COR-L47 (cell line): ENCODE results near the gene MAP2K3.

Experiments used
- DNase-seq: peaks from one replicate; lab custom pipeline; 2025; lab: John Stamatoyannopoulos, UW

Gene MAP2K3

GRCh38 chr17:21282850-21283249 lies 1.7 kb upstream of the MAP2K3 start:
- DNase-seq = no peak

GRCh38 chr17:21283482-21284318 lies 811 bp upstream of the MAP2K3 start:
- no peak for DNase-seq

GRCh38 chr17:21285164-21286065 lies 904 bp downstream of the MAP2K3 start:
- DNase-seq = no peak

- DNase-seq = peak; percentile 58
Observed at GRCh38 chr17:21286066-21286770, 1.7 kb downstream of the MAP2K3 start.

- DNase-seq = no peak
Observed at GRCh38 chr17:21286909-21287702, 2.6 kb downstream of the MAP2K3 start.

GRCh38 chr17:21287703-21288449 lies 3.4 kb downstream of the MAP2K3 start:
- no peak for DNase-seq

- DNase-seq = no peak
Observed at GRCh38 chr17:21288571-21289017, 4.1 kb downstream of the MAP2K3 start.

GRCh38 chr17:21289175-21289901 lies 4.8 kb downstream of the MAP2K3 start:
- DNase-seq = no peak

- no peak for DNase-seq
Observed at GRCh38 chr17:21289902-21290571, 5.5 kb downstream of the MAP2K3 start.

- no peak for DNase-seq
Observed at GRCh38 chr17:21291357-21291756, 6.8 kb downstream of the MAP2K3 start.

- no peak for DNase-seq
Observed at GRCh38 chr17:21291862-21292261, 7.4 kb downstream of the MAP2K3 start.

- DNase-seq = no peak
Observed at GRCh38 chr17:21292867-21293830, 8.6 kb downstream of the MAP2K3 start.

- DNase-seq = no peak
Observed at GRCh38 chr17:21293831-21294210, 9.3 kb downstream of the MAP2K3 start.

GRCh38 chr17:21294321-21295035 lies 10.0 kb downstream of the MAP2K3 start:
- DNase-seq = no peak

- no peak for DNase-seq
Observed at GRCh38 chr17:21295036-21295952, 10.8 kb downstream of the MAP2K3 start.
